ENCODE data around the gene DDX10. TPM values are rescaled to one million over a fixed set of nuclear protein-coding genes. Genes with fewer than 3 reads are reported as not detected.

The DDX10 gene
- total RNA-seq, 4 donors from 2014 or later: 17.0 to 39.0 (median 34.3) TPM

GRCh38 chr11:108680271-108680670 lies 15.4 kb downstream of the DDX10 start:
- DNase-seq: no peak
- Histone ChIP-seq H3K36me3 (peaks cover 12 to 23% of the 10 kb centered on the region in 2 donors), H3K27ac (no peak overlapping the region), H3K4me1 (no peaks in the 10 kb centered on the region), H3K4me3 (replicated peaks in 1 of 3) (no peak overlapping the region), H3K9me3 (no peaks in the 10 kb centered on the region), H3K27me3 (no peaks in the 10 kb centered on the region)
- intact Hi-C loops (cut with DNase I): no loop called here
- 100% methylated on average over 1 of the region's 1 CpG for WGBS, 2 donors
- TF ChIP-seq CTCF (IDR thresholded peaks at IDR 0.05): no peak
- no peak for TF ChIP-seq POLR2A (IDR thresholded peaks at IDR 0.05)

DNA sequence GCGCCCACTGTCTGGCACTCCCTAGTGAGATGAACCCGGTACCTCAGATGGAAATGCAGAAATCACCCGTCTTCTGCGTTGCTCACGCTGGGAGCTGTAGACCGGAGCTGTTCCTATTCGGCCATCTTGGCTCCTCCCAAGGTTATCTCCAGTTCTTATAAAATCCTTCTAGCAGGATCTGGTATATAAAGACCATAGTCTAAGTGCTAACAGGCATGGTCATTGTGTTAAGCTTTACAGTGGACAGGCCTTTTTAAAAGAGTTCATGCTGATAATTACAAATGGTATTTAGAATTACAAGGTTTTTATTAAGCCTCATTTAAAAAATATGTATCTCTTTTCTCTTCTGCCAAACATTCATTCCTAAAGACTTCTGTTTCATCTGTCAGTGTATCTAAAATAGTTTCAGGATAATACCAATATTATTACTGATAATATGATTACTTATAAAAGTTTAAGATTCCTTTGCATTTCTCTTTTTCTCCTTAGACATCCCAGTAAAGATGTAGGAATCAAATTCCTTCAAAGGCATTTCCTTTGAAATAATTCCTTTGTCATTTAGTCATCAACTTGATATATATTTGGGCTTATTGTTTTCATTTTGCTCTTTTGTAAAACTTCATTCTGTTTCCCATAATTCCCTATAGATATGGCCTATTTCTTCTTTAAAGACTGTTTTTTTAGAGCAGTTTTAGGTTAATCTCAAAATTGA lies 20.7 kb downstream of the DDX10 start:
- Histone ChIP-seq H3K36me3 (peaks cover 12% of the 10 kb centered on the region in 2 donors), H3K27ac (no peak overlapping the region), H3K4me1 (no peaks in the 10 kb centered on the region), H3K9me3 (no peaks in the 10 kb centered on the region), H3K27me3 (no peaks in the 10 kb centered on the region), H3K4me3 (replicated peaks in 1 of 3) (no peak overlapping the region)
- TF ChIP-seq POLR2A (IDR thresholded peaks at IDR 0.05) (no peak), CTCF (IDR thresholded peaks at IDR 0.05) (no peak)
- intact Hi-C loops (cut with DNase I): no loop called here
- no peak for DNase-seq
- WGBS, 2 donors: 76 to 95% methylated on average over 2 to 5 of the region's 7 CpGs

DNA sequence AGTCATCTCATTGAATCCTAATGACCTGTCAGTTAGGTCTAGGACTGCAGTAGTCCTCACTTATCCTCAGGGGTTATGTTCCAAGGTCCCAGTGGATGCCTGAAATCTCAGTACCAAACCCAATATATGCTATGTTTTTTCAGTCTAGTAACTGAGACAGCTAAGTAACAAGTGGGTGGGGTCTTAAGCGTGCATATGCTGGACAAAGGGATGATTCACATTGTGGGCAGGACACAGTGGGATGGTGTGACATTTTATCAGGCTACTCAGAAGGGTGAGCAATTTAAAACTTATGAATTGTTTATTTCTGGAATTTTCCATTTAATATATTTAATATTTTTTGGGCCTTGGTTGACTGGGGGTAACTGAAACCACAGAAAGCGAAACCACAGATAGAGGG lies 29.0 kb downstream of the DDX10 start:
- intact Hi-C loops (cut with DNase I): no loop called here
- WGBS, 2 donors: 94 to 99% methylated on average over 2 of the region's 2 CpGs
- peaks cover 17 to 18% of the 10 kb centered on the region in 2 donors for H3K36me3 ChIP-seq

DNA sequence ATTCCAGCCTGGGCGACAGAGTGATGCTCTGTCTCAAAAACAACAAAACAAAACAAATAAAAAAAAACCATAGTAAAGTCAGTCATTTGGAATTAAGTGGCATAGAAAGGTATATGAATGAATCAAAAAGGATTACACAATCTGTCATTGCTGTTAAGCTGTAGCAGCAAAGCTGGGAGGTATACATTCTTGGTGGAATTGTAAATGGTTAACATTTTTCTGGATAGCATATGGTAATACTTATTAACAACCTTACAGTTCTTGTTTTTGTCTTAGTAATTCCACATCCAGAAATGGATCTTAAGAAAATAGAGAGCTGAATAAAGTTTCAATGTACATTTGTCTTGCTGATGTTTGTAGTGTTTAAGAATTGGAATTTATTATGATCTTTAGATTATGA lies 30.0 kb downstream of the DDX10 start:
- no peak for DNase-seq
- Histone ChIP-seq H3K9me3 (no peaks in the 10 kb centered on the region), H3K27ac (no peak overlapping the region), H3K4me1 (no peaks in the 10 kb centered on the region), H3K36me3 (peaks cover 11 to 13% of the 10 kb centered on the region in 2 donors), H3K4me3 (replicated peaks in 1 of 3) (no peak overlapping the region), H3K27me3 (no peaks in the 10 kb centered on the region)
- intact Hi-C loops (cut with DNase I): no loop called here
- TF ChIP-seq POLR2A (IDR thresholded peaks at IDR 0.05) (no peak), CTCF (IDR thresholded peaks at IDR 0.05) (no peak)
- 91 to 97% methylated on average over 1 of the region's 1 CpG for WGBS, 2 donors

More for the DNA sequence above, 29.0 kb downstream of the DDX10 start:
- no peak overlapping the region for H3K27ac ChIP-seq
- no peaks in the 10 kb centered on the region for H3K4me1 ChIP-seq
- DNase-seq: no peak
- no peaks in the 10 kb centered on the region for H3K9me3 ChIP-seq
- no peaks in the 10 kb centered on the region for H3K27me3 ChIP-seq
- TF ChIP-seq CTCF (IDR thresholded peaks at IDR 0.05): no peak
- no peak for TF ChIP-seq POLR2A (IDR thresholded peaks at IDR 0.05)
- H3K4me3 ChIP-seq (replicated peaks in 1 of 3): no peak overlapping the region

DNA sequence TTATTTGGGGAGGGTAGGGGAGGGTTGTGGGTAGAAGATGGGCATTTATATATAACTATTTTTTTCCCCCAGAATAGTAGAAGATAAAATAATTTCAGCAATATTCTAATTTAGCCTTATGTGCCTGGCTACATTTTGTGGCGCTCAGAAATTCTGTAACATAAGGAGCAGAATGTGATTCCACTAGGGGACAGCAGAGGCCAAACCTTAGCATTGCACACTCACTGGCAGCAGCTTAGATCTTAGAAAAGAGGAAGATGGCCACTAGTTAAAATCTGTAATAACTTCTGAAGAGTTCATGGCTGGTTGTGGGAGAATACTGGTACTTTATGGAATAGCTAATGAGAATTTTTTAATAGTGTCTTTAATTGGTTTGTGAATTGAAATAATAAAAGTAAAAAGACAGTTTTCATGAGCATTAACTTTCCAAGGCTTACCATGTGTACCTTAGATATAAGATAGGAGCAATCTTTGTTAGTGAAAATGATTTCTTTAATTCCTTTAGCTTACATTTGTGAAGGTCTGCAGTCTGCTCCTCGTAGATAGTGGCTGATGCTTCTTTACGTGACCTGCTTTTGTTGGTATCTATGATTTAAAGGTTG lies 33.1 kb downstream of the DDX10 start:
- Histone ChIP-seq H3K27ac (no peak overlapping the region), H3K27me3 (no peaks in the 10 kb centered on the region), H3K9me3 (no peaks in the 10 kb centered on the region), H3K36me3 (peaks cover 0 to 4% of the 10 kb centered on the region in 2 donors), H3K4me1 (no peaks in the 10 kb centered on the region), H3K4me3 (replicated peaks in 1 of 3) (no peak overlapping the region)
- TF ChIP-seq POLR2A (IDR thresholded peaks at IDR 0.05) (no peak), CTCF (IDR thresholded peaks at IDR 0.05) (peak; percentile 26 to 77 (median 53))
- DNase-seq: peak; percentile 19 to 36
- intact Hi-C loops (cut with DNase I): no loop called here
- WGBS, 2 donors: 75 to 78% methylated on average over 3 of the region's 3 CpGs
